A549 treated with dexamethasone at 1 μM for 4 hours (cell line): ENCODE results near the gene TUBB1. TPM values are rescaled to one million over a fixed set of nuclear protein-coding genes. Genes with fewer than 3 reads are reported as not detected.

ENCODE experiments used
- total RNA-seq: library from RNA; stranded (reverse); fragments of 200-300 nt; extraction: Qiagen RNA extraction; gene quantifications from 5 replicates; pipeline ENCODE4 v1.2.3, GENCODE V29; 2022

TUBB1 gene
- 0.02 TPM in 2 of 5 replicates, not detected in the others for total RNA-seq

GRCh38 chr20:59019217-59019616 lies at the start of gene TUBB1:
Gene TUBB1 (plus strand): TSS chr20:59019429. CDS start chr20:59019523, 94 bp downstream.

GRCh38 chr20:58980711-58981627 lies 38.3 kb upstream of the TUBB1 start, which contains the start of gene NELFCD:
Gene NELFCD (plus strand): TSS chr20:58981256. CDS start chr20:58981310, 54 bp downstream.

GRCh38 chr20:59006864-59007664 lies 12.2 kb upstream of the TUBB1 start, which contains the start of gene CTSZ:
Gene CTSZ (minus strand): TSS chr20:59007254. CDS start chr20:59007128, 126 bp downstream.

GRCh38 chr20:59032023-59032712 lies 12.9 kb downstream of the TUBB1 start, which contains the start of gene ATP5F1E:
Gene ATP5F1E (minus strand): TSS chr20:59032335. CDS start chr20:59032251, 84 bp downstream.

GRCh38 chr20:59042151-59042795 lies 23.0 kb downstream of the TUBB1 start, which contains the start of gene PRELID3B:
Gene PRELID3B (minus strand): TSS chr20:59042786. CDS start chr20:59042730, 56 bp downstream.

Other genes starting within 250 kb of the TUBB1 start
- not detected in 5 replicates for gene GNAS-AS1, start 168.5 kb upstream of the TUBB1 start, total RNA-seq
- gene GNAS, start 166.7 kb upstream of the TUBB1 start, total RNA-seq, result 649 to 731 TPM (median 682 TPM) in 5 replicates
- 39.5 to 47.3 TPM (median 45.4 TPM) in 5 replicates for gene NELFCD, start 38.2 kb upstream of the TUBB1 start, total RNA-seq
- 148 to 209 TPM (median 200 TPM) in 5 replicates for gene CTSZ, start 12.2 kb upstream of the TUBB1 start, total RNA-seq
- 77.2 to 163 TPM (median 78.1 TPM) in 5 replicates for gene ATP5F1E, start 12.9 kb downstream of the TUBB1 start, total RNA-seq
- gene PRELID3B, start 23.4 kb downstream of the TUBB1 start, total RNA-seq, result 58.6 to 69.8 TPM (median 65.8 TPM) in 5 replicates
- not detected in 5 replicates for gene ZNF831, start 144.4 kb downstream of the TUBB1 start, total RNA-seq